ENCODE data around the gene PDZD2. TPM values are rescaled to one million over a fixed set of nuclear protein-coding genes. Genes with fewer than 3 reads are reported as not detected.
"Not testable (repeated sequence)": the region's sequence is repeated elsewhere in the genome, so short reads cannot be mapped to it uniquely, and the experiment has no call there.

The PDZD2 gene
- total RNA-seq, 1 donor from 2014 or later = not detected

- no peak overlapping the region for H3K27ac Mint-ChIP-seq
- no peak overlapping the region for H3K4me3 Mint-ChIP-seq
- no peaks in the 10 kb centered on the region for H3K27me3 Mint-ChIP-seq
- no peaks in the 10 kb centered on the region for H3K4me1 Mint-ChIP-seq
- DNase-seq = no peak
- H3K9me3 Mint-ChIP-seq = no peaks in the 10 kb centered on the region
- intact Hi-C loops (cut with micrococcal nuclease) = no loop called here
- H3K36me3 Mint-ChIP-seq (ENCODE audit: low read depth) = no peaks in the 10 kb centered on the region
These were observed 365.5 kb downstream of the PDZD2 start for GRCh38 chr5:32004404-32004803.

- no peak overlapping the region for H3K4me3 Mint-ChIP-seq
- no peak overlapping the region for H3K27ac Mint-ChIP-seq
- no peaks in the 10 kb centered on the region for H3K4me1 Mint-ChIP-seq
- no peaks in the 10 kb centered on the region for H3K36me3 Mint-ChIP-seq (ENCODE audit: low read depth)
- no peaks in the 10 kb centered on the region for H3K27me3 Mint-ChIP-seq
- intact Hi-C loops (cut with micrococcal nuclease) = no loop called here
- no peaks in the 10 kb centered on the region for H3K9me3 Mint-ChIP-seq
- no peak for DNase-seq
These were observed 369.8 kb downstream of the PDZD2 start for GRCh38 chr5:32008746-32009145.

- Mint-ChIP-seq H3K9me3 (no peaks in the 10 kb centered on the region), H3K27ac (no peak overlapping the region), H3K27me3 (no peaks in the 10 kb centered on the region), H3K36me3 (ENCODE audit: low read depth) (no peaks in the 10 kb centered on the region), H3K4me1 (peaks cover 7% of the 10 kb centered on the region), H3K4me3 (no peak overlapping the region)
- DNase-seq = no peak
- intact Hi-C loops (cut with micrococcal nuclease) = no loop called here
These were observed 374.7 kb downstream of the PDZD2 start for GRCh38 chr5:32013658-32014057.

GRCh38 chr5:32014096-32014745 is 375.3 kb downstream of the PDZD2 start:
- intact Hi-C loops (cut with micrococcal nuclease) = no loop called here
- no peaks in the 10 kb centered on the region for H3K27me3 Mint-ChIP-seq
- peaks cover 7% of the 10 kb centered on the region for H3K4me1 Mint-ChIP-seq
- DNase-seq = no peak
- H3K27ac Mint-ChIP-seq = no peak overlapping the region
- no peak overlapping the region for H3K4me3 Mint-ChIP-seq
- H3K9me3 Mint-ChIP-seq = no peaks in the 10 kb centered on the region
- H3K36me3 Mint-ChIP-seq (ENCODE audit: low read depth) = no peaks in the 10 kb centered on the region

- DNase-seq; H3K27me3 Mint-ChIP-seq; H3K4me3 Mint-ChIP-seq; H3K9me3 Mint-ChIP-seq; H3K27ac Mint-ChIP-seq; intact Hi-C loops (cut with micrococcal nuclease); H3K36me3 Mint-ChIP-seq (ENCODE audit: low read depth); H3K4me1 Mint-ChIP-seq: not testable (repeated sequence)
These were observed 376.3 kb downstream of the PDZD2 start for GRCh38 chr5:32015262-32015661.

- H3K27ac Mint-ChIP-seq = no peak overlapping the region
- H3K27me3 Mint-ChIP-seq = no peaks in the 10 kb centered on the region
- peaks cover 14% of the 10 kb centered on the region for H3K4me1 Mint-ChIP-seq
- no peaks in the 10 kb centered on the region for H3K36me3 Mint-ChIP-seq (ENCODE audit: low read depth)
- H3K4me3 Mint-ChIP-seq = no peak overlapping the region
- intact Hi-C loops (cut with micrococcal nuclease) = no loop called here
- H3K9me3 Mint-ChIP-seq = no peaks in the 10 kb centered on the region
- no peak for DNase-seq
These were observed 378.9 kb downstream of the PDZD2 start for GRCh38 chr5:32017692-32018367.

GRCh38 chr5:32018476-32019436 is 379.8 kb downstream of the PDZD2 start:
- DNase-seq = no peak
- H3K36me3 Mint-ChIP-seq (ENCODE audit: low read depth) = no peaks in the 10 kb centered on the region
- no peaks in the 10 kb centered on the region for H3K9me3 Mint-ChIP-seq
- intact Hi-C loops (cut with micrococcal nuclease) = no loop called here
- no peaks in the 10 kb centered on the region for H3K27me3 Mint-ChIP-seq
- H3K4me1 Mint-ChIP-seq = peaks cover 14% of the 10 kb centered on the region
- no peak overlapping the region for H3K27ac Mint-ChIP-seq
- no peak overlapping the region for H3K4me3 Mint-ChIP-seq

GRCh38 chr5:32020271-32020670 is 381.3 kb downstream of the PDZD2 start:
- peak; percentile 77 for DNase-seq
- Mint-ChIP-seq H3K27ac (peak overlapping the region; percentile 80), H3K9me3 (no peaks in the 10 kb centered on the region), H3K36me3 (ENCODE audit: low read depth) (no peaks in the 10 kb centered on the region), H3K4me1 (peaks cover 14% of the 10 kb centered on the region), H3K4me3 (peak overlapping the region; percentile 74), H3K27me3 (no peaks in the 10 kb centered on the region)
- intact Hi-C loops (cut with micrococcal nuclease) = no loop called here

GRCh38 chr5:32020946-32021345 is 382.0 kb downstream of the PDZD2 start:
- intact Hi-C loops (cut with micrococcal nuclease) = no loop called here
- no peaks in the 10 kb centered on the region for H3K36me3 Mint-ChIP-seq (ENCODE audit: low read depth)
- H3K9me3 Mint-ChIP-seq = no peaks in the 10 kb centered on the region
- H3K4me3 Mint-ChIP-seq = peak overlapping the region; percentile 74
- no peaks in the 10 kb centered on the region for H3K27me3 Mint-ChIP-seq
- peaks cover 14% of the 10 kb centered on the region for H3K4me1 Mint-ChIP-seq
- peak overlapping the region; percentile 80 for H3K27ac Mint-ChIP-seq
- no peak for DNase-seq

GRCh38 chr5:32021771-32022170 is 382.8 kb downstream of the PDZD2 start:
- Mint-ChIP-seq H3K4me1 (peaks cover 14% of the 10 kb centered on the region), H3K4me3 (no peak overlapping the region), H3K36me3 (ENCODE audit: low read depth) (no peaks in the 10 kb centered on the region), H3K27ac (no peak overlapping the region), H3K27me3 (no peaks in the 10 kb centered on the region), H3K9me3 (no peaks in the 10 kb centered on the region)
- no peak for DNase-seq
- intact Hi-C loops (cut with micrococcal nuclease) = no loop called here

- Mint-ChIP-seq H3K27ac (no peak overlapping the region), H3K9me3 (no peaks in the 10 kb centered on the region), H3K27me3 (no peaks in the 10 kb centered on the region), H3K36me3 (ENCODE audit: low read depth) (no peaks in the 10 kb centered on the region), H3K4me3 (no peak overlapping the region), H3K4me1 (peaks cover 12% of the 10 kb centered on the region)
- DNase-seq = no peak
- intact Hi-C loops (cut with micrococcal nuclease) = no loop called here
These were observed 383.7 kb downstream of the PDZD2 start for GRCh38 chr5:32022638-32023037.

- no peaks in the 10 kb centered on the region for H3K9me3 Mint-ChIP-seq
- no peaks in the 10 kb centered on the region for H3K36me3 Mint-ChIP-seq (ENCODE audit: low read depth)
- DNase-seq = no peak
- no peaks in the 10 kb centered on the region for H3K27me3 Mint-ChIP-seq
- peaks cover 7% of the 10 kb centered on the region for H3K4me1 Mint-ChIP-seq
- H3K27ac Mint-ChIP-seq = no peak overlapping the region
- H3K4me3 Mint-ChIP-seq = no peak overlapping the region
- intact Hi-C loops (cut with micrococcal nuclease) = no loop called here
These were observed 384.9 kb downstream of the PDZD2 start for GRCh38 chr5:32023816-32024215.

- Mint-ChIP-seq H3K36me3 (ENCODE audit: low read depth) (no peaks in the 10 kb centered on the region), H3K9me3 (no peaks in the 10 kb centered on the region), H3K27ac (no peak overlapping the region), H3K4me3 (no peak overlapping the region), H3K27me3 (peaks cover 2% of the 10 kb centered on the region), H3K4me1 (peaks cover 7% of the 10 kb centered on the region)
- intact Hi-C loops (cut with micrococcal nuclease) = no loop called here
- DNase-seq = no peak
These were observed 385.8 kb downstream of the PDZD2 start for GRCh38 chr5:32024751-32025150.

All from activated CD4-positive, alpha-beta T cell treated with anti-CD3 and anti-CD28 coated beads, Interleukin-2, amount 10 ng/mL, durations not matched to agents 24 days and 14 days (primary cell).